H9 (cell line): ENCODE results near the gene LIPC. TPM values are rescaled to one million over a fixed set of nuclear protein-coding genes. Genes with fewer than 3 reads are reported as not detected.

Source experiments
- DNase-seq: peaks from one replicate; pipeline ENCODE4 v3.0.0-alpha.2; 2017
- H2AFZ ChIP-seq: one replicate; pipeline ENCODE4 v1.6.1; 2013; ENCODE audit warnings: mild to moderate bottlenecking, low read length, control low read depth, moderate library complexity
- H2AK5ac ChIP-seq: 2 replicates; pipeline ENCODE4 v1.6.1; 2013; ENCODE audit warnings: low read length, control low read depth, mixed read lengths; ENCODE audit not compliant: insufficient read length
- H2BK120ac ChIP-seq: one replicate; pipeline ENCODE4 v1.6.1; 2013; ENCODE audit warnings: low read depth, mild to moderate bottlenecking, low read length, control low read depth, inconsistent platforms; ENCODE audit not compliant: poor library complexity, severe bottlenecking
- H2BK12ac ChIP-seq: 2 replicates; pipeline ENCODE4 v1.6.1; 2013; ENCODE audit warnings: low read length, control low read depth, mixed read lengths, low read depth; ENCODE audit not compliant: insufficient read length
- H2BK15ac ChIP-seq: 2 replicates; pipeline ENCODE4 v1.6.1; 2013; ENCODE audit warnings: low read depth, low read length, control low read depth
- H2BK20ac ChIP-seq: one replicate; pipeline ENCODE4 v1.6.1; 2013; ENCODE audit warnings: low read depth, mild to moderate bottlenecking, low read length, control low read depth, inconsistent platforms; ENCODE audit not compliant: poor library complexity, severe bottlenecking
- H2BK5ac ChIP-seq: 2 replicates; pipeline ENCODE4 v1.6.1; 2013; ENCODE audit warnings: low read length, control low read depth, mixed read lengths; ENCODE audit not compliant: insufficient read length
- H3K14ac ChIP-seq: 2 replicates; pipeline ENCODE4 v1.6.1; 2013; ENCODE audit warnings: low read length, control low read depth; ENCODE audit not compliant: insufficient read depth
- H3K18ac ChIP-seq: 2 replicates; pipeline ENCODE4 v1.6.1; 2013; ENCODE audit warnings: low read depth, mild to moderate bottlenecking, mixed read lengths, low read length, control low read depth; ENCODE audit not compliant: insufficient read length
- H3K23ac ChIP-seq: 2 replicates; pipeline ENCODE4 v1.6.1; 2013; ENCODE audit warnings: low read length, control low read depth, mixed read lengths, low read depth; ENCODE audit not compliant: insufficient read length
- H3K23me2 ChIP-seq: 2 replicates; pipeline ENCODE4 v1.6.1; 2013; ENCODE audit warnings: low read depth, mild to moderate bottlenecking, mixed read lengths, low read length, control low read depth; ENCODE audit not compliant: insufficient read length, poor library complexity, severe bottlenecking
- H3K27ac ChIP-seq: 2 replicates; pipeline ENCODE4 v1.5.1; 2013; ENCODE audit warnings: low read length, control low read depth, mixed read lengths, low read depth; ENCODE audit not compliant: insufficient read length
- H3K27me3 ChIP-seq: 2 replicates; pipeline ENCODE4 v1.6.1; 2013; ENCODE audit warnings: low read length, control low read depth, inconsistent platforms; ENCODE audit not compliant: insufficient read depth
- H3K4ac ChIP-seq: 2 replicates; pipeline ENCODE4 v1.6.1; 2013; ENCODE audit warnings: low read depth, mild to moderate bottlenecking, control low read depth, inconsistent platforms, low read length, moderate library complexity
- H3K4me1 ChIP-seq: 2 replicates; pipeline ENCODE4 v1.6.1; 2013; ENCODE audit warnings: low read length, control low read depth, inconsistent platforms; ENCODE audit not compliant: insufficient read depth
- H3K4me2 ChIP-seq: 2 replicates; pipeline ENCODE4 v1.6.1; 2013; ENCODE audit warnings: low read length, control low read depth, mixed read lengths; ENCODE audit not compliant: insufficient read length, insufficient read depth
- H3K56ac ChIP-seq: 2 replicates; pipeline ENCODE4 v1.6.1; 2013; ENCODE audit warnings: low read depth, mild to moderate bottlenecking, mixed read lengths, low read length, control low read depth; ENCODE audit not compliant: insufficient read length
- H3K79me1 ChIP-seq: 2 replicates; pipeline ENCODE4 v1.6.1; 2013; ENCODE audit warnings: low read depth, mild to moderate bottlenecking, moderate library complexity, low read length, control low read depth, inconsistent platforms; ENCODE audit not compliant: insufficient read depth, poor library complexity, severe bottlenecking
- H3K79me2 ChIP-seq: 2 replicates; pipeline ENCODE4 v1.6.1; 2013; ENCODE audit warnings: low read length, control low read depth, inconsistent platforms; ENCODE audit not compliant: insufficient read depth
- H3K9ac ChIP-seq: 2 replicates; pipeline ENCODE4 v1.6.1; 2013; ENCODE audit warnings: low read length, control low read depth, mixed read lengths; ENCODE audit not compliant: insufficient read length; ENCODE audit errors: extremely low read depth
- H3K9me3 ChIP-seq: one replicate; pipeline ENCODE4 v1.6.1; 2013; ENCODE audit warnings: low read depth, low read length, inconsistent platforms; ENCODE audit not compliant: control insufficient read depth
- H3T11ph ChIP-seq: one replicate; pipeline ENCODE4 v1.6.1; 2013; ENCODE audit warnings: mild to moderate bottlenecking, low read length, control low read depth, inconsistent platforms
- H4K20me1 ChIP-seq: one replicate; pipeline ENCODE4 v1.6.1; 2013; ENCODE audit not compliant: control insufficient read depth, insufficient read length, insufficient read depth
- H4K5ac ChIP-seq: 2 replicates; pipeline ENCODE4 v1.6.1; 2013; ENCODE audit warnings: low read depth, mild to moderate bottlenecking, mixed read lengths, low read length, control low read depth; ENCODE audit not compliant: insufficient read length
- H4K8ac ChIP-seq: replicated peaks from 2 replicates; pipeline ENCODE4 v1.6.1; 2013; ENCODE audit warnings: low read length, control low read depth, mixed read lengths, low read depth; ENCODE audit not compliant: insufficient read length
- H4K91ac ChIP-seq: 2 replicates; pipeline ENCODE4 v1.6.1; 2013; ENCODE audit warnings: low read depth, mild to moderate bottlenecking, moderate library complexity, mixed read lengths, low read length, control low read depth; ENCODE audit not compliant: insufficient read length
- H3K27ac Mint-ChIP-seq, 3 experiments: 2 replicates in 2 of 3; 3 replicates in 1 of 3; pipeline ENCODE4 v1.8.0; 2020 to 2021; ENCODE audit warnings: mixed read lengths in 3 of 3, mild to moderate bottlenecking in 1 of 3, moderate library complexity in 1 of 3
- H3K27me3 Mint-ChIP-seq: 2 replicates; pipeline ENCODE4 v1.8.0; 2021; ENCODE audit warnings: low read depth, mild to moderate bottlenecking, moderate library complexity, mixed read lengths
- H3K36me3 Mint-ChIP-seq, 3 experiments: 2 replicates in 2 of 3; 3 replicates in 1 of 3; pipeline ENCODE4 v1.8.0; 2020 to 2021; ENCODE audit warnings: low read depth in 3 of 3, mixed read lengths in 3 of 3; ENCODE audit not compliant: insufficient read depth in 1 of 3
- H3K4me1 Mint-ChIP-seq, 2 experiments: 2 replicates each; pipeline ENCODE4 v1.8.0; 2020; ENCODE audit warnings: mixed read lengths in 2 of 2
- H3K4me3 Mint-ChIP-seq, 2 experiments: 2 replicates in 1 of 2; 3 replicates in 1 of 2; pipeline ENCODE4 v1.8.0; 2020 to 2021; ENCODE audit warnings: mild to moderate bottlenecking in 2 of 2, mixed read lengths in 2 of 2, moderate library complexity in 1 of 2
- H3K9me3 Mint-ChIP-seq, 2 experiments: 2 replicates in 1 of 2; 3 replicates in 1 of 2; pipeline ENCODE4 v1.8.0; 2020; ENCODE audit warnings: mild to moderate bottlenecking in 2 of 2, mixed read lengths in 2 of 2, moderate library complexity in 1 of 2
- CTCF ChIP-seq: fragments of 200-600 bp; sonication (generic); conservative IDR thresholded peaks from 3 replicates; pipeline ENCODE4 v1.8.0; 2021; ENCODE audit warnings: antibody characterized with exemption, mild to moderate bottlenecking
- WGBS: extraction: QIAGEN DNeasy Blood & Tissue Kit; methylation state at CpG from one replicate; pipeline ENCODE4 v1.1.7; 2013; ENCODE audit warnings: missing lambda C conversion rate, low lambda C conversion rate, mixed read lengths; ENCODE audit not compliant: insufficient read length; ENCODE audit errors: extremely low coverage; 5-methylcytosine and 5-hydroxymethylcytosine counted together
- total RNA-seq: library from RNA; stranded (reverse); gene quantifications from 2 replicates; pipeline ENCODE4 v1.2.1, GENCODE V29; 2021

LIPC gene
- total RNA-seq, 1 experiment from 2014 or later: not detected

- Histone ChIP-seq H3K9ac (no peak overlapping the region), H3K79me1 (no peaks in the 10 kb centered on the region), H3K4me1 (no peaks in the 10 kb centered on the region), H3K56ac (no peak overlapping the region), H4K8ac (no peak overlapping the region), H3K79me2 (no peaks in the 10 kb centered on the region), H4K20me1 (no peaks in the 10 kb centered on the region), H2BK120ac (no peak overlapping the region), H3K4me2 (no peak overlapping the region), H2AK5ac (no peak overlapping the region), H3K14ac (no peak overlapping the region), H2BK12ac (no peak overlapping the region), H3T11ph (no peak overlapping the region), H3K27ac (no peak overlapping the region), H3K27me3 (no peaks in the 10 kb centered on the region), H2BK20ac (no peak overlapping the region), H3K4ac (no peak overlapping the region), H3K23ac (no peak overlapping the region), H2BK5ac (no peak overlapping the region), H3K23me2 (no peaks in the 10 kb centered on the region), H2BK15ac (no peak overlapping the region), H3K9me3 (no peaks in the 10 kb centered on the region), H4K91ac (no peak overlapping the region), H4K5ac (no peak overlapping the region), H3K18ac (no peak overlapping the region), H2AFZ (no peak overlapping the region)
- Mint-ChIP-seq H3K4me3 (no peak overlapping the region), H3K9me3 (no peaks in the 10 kb centered on the region; a peak in 1 of 5 replicates), H3K27me3 (no peaks in the 10 kb centered on the region), H3K36me3 (no peaks in the 10 kb centered on the region; a peak in 1 of 7 replicates), H3K4me1 (no peaks in the 10 kb centered on the region; a peak in 1 of 4 replicates), H3K27ac (no peak overlapping the region)
- DNase-seq: no peak
- no peak for TF ChIP-seq CTCF
- WGBS: no CpG with 5 or more reads among the region's 4 CpGs
These were observed 141.5 kb downstream of the LIPC start for GRCh38 chr15:58573270-58573669.
